ENCODE results near the gene CFAP74.

DNA sequence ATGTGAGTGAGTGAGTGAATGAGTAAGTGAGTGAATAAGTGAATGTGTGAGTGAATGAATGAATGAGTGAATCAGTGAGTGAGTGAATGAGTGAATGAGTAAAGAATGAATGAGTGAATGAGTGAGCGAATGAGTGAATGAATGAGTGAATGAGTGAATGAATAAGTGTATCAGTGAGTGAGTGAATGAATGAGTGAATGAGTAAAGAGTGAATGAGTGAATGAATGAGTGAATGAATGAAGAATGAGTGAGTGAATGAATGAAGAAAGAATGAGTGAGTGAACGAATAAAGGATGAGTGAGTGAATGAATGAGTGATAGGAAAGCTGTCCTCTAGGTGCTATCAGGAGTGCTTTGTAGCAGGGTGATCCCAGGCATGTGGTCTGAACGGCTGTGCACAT, 35.7 kb downstream of the CFAP74 start:
- TF ChIP-seq, protein P1, sequence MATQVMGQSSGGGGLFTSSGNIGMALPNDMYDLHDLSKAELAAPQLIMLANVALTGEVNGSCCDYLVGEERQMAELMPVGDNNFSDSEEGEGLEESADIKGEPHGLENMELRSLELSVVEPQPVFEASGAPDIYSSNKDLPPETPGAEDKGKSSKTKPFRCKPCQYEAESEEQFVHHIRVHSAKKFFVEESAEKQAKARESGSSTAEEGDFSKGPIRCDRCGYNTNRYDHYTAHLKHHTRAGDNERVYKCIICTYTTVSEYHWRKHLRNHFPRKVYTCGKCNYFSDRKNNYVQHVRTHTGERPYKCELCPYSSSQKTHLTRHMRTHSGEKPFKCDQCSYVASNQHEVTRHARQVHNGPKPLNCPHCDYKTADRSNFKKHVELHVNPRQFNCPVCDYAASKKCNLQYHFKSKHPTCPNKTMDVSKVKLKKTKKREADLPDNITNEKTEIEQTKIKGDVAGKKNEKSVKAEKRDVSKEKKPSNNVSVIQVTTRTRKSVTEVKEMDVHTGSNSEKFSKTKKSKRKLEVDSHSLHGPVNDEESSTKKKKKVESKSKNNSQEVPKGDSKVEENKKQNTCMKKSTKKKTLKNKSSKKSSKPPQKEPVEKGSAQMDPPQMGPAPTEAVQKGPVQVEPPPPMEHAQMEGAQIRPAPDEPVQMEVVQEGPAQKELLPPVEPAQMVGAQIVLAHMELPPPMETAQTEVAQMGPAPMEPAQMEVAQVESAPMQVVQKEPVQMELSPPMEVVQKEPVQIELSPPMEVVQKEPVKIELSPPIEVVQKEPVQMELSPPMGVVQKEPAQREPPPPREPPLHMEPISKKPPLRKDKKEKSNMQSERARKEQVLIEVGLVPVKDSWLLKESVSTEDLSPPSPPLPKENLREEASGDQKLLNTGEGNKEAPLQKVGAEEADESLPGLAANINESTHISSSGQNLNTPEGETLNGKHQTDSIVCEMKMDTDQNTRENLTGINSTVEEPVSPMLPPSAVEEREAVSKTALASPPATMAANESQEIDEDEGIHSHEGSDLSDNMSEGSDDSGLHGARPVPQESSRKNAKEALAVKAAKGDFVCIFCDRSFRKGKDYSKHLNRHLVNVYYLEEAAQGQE (tag by site-specific recombination; IDR thresholded peaks at IDR 0.05) = no peak
- TF ChIP-seq BCL11A (tag by site-specific recombination; IDR thresholded peaks at IDR 0.05; ENCODE audit: low read depth) (no peak), HOXD13 (CRISPR knock-in tag; IDR thresholded peaks at IDR 0.05; ENCODE audit: borderline replicate concordance) (no peak), ZNF394 (tag by site-specific recombination; IDR thresholded peaks at IDR 0.05; ENCODE audit: borderline replicate concordance) (no peak), ZNF24 (tag by site-specific recombination; IDR thresholded peaks at IDR 0.05) (peak; percentile 62; the same call in 1 of the 2 replicates), ZNF274 (IDR thresholded peaks at IDR 0.05; ENCODE audit: low read length) (no peak), ZNF274 (tag by site-specific recombination; IDR thresholded peaks at IDR 0.05; ENCODE audit: borderline replicate concordance) (no peak)
- TF ChIP-seq, protein P2, sequence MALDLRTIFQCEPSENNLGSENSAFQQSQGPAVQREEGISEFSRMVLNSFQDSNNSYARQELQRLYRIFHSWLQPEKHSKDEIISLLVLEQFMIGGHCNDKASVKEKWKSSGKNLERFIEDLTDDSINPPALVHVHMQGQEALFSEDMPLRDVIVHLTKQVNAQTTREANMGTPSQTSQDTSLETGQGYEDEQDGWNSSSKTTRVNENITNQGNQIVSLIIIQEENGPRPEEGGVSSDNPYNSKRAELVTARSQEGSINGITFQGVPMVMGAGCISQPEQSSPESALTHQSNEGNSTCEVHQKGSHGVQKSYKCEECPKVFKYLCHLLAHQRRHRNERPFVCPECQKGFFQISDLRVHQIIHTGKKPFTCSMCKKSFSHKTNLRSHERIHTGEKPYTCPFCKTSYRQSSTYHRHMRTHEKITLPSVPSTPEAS (tag by site-specific recombination; IDR thresholded peaks at IDR 0.05) = no peak
- TF ChIP-seq, protein P3, sequence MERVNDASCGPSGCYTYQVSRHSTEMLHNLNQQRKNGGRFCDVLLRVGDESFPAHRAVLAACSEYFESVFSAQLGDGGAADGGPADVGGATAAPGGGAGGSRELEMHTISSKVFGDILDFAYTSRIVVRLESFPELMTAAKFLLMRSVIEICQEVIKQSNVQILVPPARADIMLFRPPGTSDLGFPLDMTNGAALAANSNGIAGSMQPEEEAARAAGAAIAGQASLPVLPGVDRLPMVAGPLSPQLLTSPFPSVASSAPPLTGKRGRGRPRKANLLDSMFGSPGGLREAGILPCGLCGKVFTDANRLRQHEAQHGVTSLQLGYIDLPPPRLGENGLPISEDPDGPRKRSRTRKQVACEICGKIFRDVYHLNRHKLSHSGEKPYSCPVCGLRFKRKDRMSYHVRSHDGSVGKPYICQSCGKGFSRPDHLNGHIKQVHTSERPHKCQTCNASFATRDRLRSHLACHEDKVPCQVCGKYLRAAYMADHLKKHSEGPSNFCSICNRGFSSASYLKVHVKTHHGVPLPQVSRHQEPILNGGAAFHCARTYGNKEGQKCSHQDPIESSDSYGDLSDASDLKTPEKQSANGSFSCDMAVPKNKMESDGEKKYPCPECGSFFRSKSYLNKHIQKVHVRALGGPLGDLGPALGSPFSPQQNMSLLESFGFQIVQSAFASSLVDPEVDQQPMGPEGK (tag by site-specific recombination; IDR thresholded peaks at IDR 0.05) = no peak
- TF ChIP-seq, protein P4, sequence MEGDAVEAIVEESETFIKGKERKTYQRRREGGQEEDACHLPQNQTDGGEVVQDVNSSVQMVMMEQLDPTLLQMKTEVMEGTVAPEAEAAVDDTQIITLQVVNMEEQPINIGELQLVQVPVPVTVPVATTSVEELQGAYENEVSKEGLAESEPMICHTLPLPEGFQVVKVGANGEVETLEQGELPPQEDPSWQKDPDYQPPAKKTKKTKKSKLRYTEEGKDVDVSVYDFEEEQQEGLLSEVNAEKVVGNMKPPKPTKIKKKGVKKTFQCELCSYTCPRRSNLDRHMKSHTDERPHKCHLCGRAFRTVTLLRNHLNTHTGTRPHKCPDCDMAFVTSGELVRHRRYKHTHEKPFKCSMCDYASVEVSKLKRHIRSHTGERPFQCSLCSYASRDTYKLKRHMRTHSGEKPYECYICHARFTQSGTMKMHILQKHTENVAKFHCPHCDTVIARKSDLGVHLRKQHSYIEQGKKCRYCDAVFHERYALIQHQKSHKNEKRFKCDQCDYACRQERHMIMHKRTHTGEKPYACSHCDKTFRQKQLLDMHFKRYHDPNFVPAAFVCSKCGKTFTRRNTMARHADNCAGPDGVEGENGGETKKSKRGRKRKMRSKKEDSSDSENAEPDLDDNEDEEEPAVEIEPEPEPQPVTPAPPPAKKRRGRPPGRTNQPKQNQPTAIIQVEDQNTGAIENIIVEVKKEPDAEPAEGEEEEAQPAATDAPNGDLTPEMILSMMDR (tag by site-specific recombination; IDR thresholded peaks at IDR 0.05) = no peak
